Measurements from ENCODE around the gene WDR4.
"Not testable (repeated sequence)": the region's sequence is repeated elsewhere in the genome, so short reads cannot be mapped to it uniquely, and the experiment has no call there.

Gene WDR4

DNA sequence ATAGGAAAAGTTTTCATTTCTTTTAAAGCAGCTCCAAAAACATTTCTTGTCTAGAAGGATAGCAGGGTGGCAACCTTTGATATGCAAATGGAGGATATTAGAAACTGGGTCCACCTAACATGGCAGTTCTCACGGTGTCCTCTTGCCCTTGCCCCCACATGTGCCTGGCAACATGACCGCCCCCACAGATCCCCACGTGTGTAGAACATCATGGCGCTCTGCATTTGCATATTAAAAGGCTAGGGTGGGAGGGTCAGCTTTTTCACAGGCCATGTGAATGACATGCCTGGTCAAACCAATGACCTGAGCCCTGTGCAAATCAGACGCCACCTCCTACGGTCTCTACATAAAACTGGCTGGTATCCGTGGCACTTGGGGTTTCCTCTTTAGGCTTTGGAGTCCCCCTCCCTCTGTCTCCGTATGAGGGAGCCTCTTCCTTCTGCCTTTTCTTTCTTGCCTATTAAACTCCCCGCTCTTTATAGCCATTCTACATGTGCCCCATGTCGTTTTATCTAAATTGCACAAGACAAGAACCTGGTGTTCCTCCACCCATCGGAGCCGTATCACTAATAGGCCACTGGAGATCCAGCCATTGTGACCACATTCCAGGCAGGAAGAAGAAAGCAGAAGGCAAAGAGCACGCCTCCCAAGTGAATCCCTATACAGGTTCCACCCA, 71.3 kb downstream of the WDR4 start:
- Histone ChIP-seq H3K27me3 (ENCODE audit: control insufficient read depth, insufficient read depth, low read length) (no peaks in the 10 kb centered on the region), H3K27ac (ENCODE audit: low read depth, low read length) (peak overlapping the region; percentile 65; the same call in 1 of the 2 replicates), H3K9ac (ENCODE audit: low read length) (no peak overlapping the region), H3K4me1 (ENCODE audit: control insufficient read depth, insufficient read depth, low read length) (peaks cover 51% of the 10 kb centered on the region), H3K4me3 (ENCODE audit: low read depth, low read length) (no peak overlapping the region), H3K36me3 (ENCODE audit: control insufficient read depth, insufficient read depth, low read length) (peaks cover 8% of the 10 kb centered on the region; the same call in 1 of the 2 replicates), H3K9me3 (ENCODE audit: control insufficient read depth, insufficient read depth, low read depth, low read length) (peaks cover 3% of the 10 kb centered on the region; the same call in 1 of the 2 replicates)

- H3K9ac ChIP-seq (ENCODE audit: low read length), result peak overlapping the region; percentile 65
- not testable (repeated sequence) for H3K36me3 ChIP-seq (ENCODE audit: control insufficient read depth, insufficient read depth, low read length); H3K9me3 ChIP-seq (ENCODE audit: control insufficient read depth, insufficient read depth, low read depth, low read length); H3K27me3 ChIP-seq (ENCODE audit: control insufficient read depth, insufficient read depth, low read length)
- peaks cover 51% of the 10 kb centered on the region for H3K4me1 ChIP-seq (ENCODE audit: control insufficient read depth, insufficient read depth, low read length)
- H3K4me3 ChIP-seq (ENCODE audit: low read depth, low read length), result peak overlapping the region; percentile 21; the same call in 1 of the 2 replicates
- H3K27ac ChIP-seq (ENCODE audit: low read depth, low read length), result peak overlapping the region; percentile 65; the same call in 1 of the 2 replicates
Measured at GRCh38 chr21:42807293-42807895, 71.9 kb downstream of the WDR4 start.

- H3K4me3 ChIP-seq (ENCODE audit: low read depth, low read length), result peak overlapping the region; percentile 21; the same call in 1 of the 2 replicates
- peak overlapping the region; percentile 65 for H3K9ac ChIP-seq (ENCODE audit: low read length)
- H3K27me3 ChIP-seq (ENCODE audit: control insufficient read depth, insufficient read depth, low read length), result no peaks in the 10 kb centered on the region
- H3K36me3 ChIP-seq (ENCODE audit: control insufficient read depth, insufficient read depth, low read length), result peaks cover 12% of the 10 kb centered on the region; the same call in 1 of the 2 replicates
- H3K27ac ChIP-seq (ENCODE audit: low read depth, low read length), result peak overlapping the region; percentile 65
- peaks cover 56% of the 10 kb centered on the region for H3K4me1 ChIP-seq (ENCODE audit: control insufficient read depth, insufficient read depth, low read length)
- H3K9me3 ChIP-seq (ENCODE audit: control insufficient read depth, insufficient read depth, low read depth, low read length), result no peaks in the 10 kb centered on the region
Measured at GRCh38 chr21:42806509-42807140, 72.7 kb downstream of the WDR4 start.

GRCh38 chr21:42801616-42802015, 77.7 kb downstream of the WDR4 start:
- Histone ChIP-seq H3K4me1 (ENCODE audit: control insufficient read depth, insufficient read depth, low read length) (peaks cover 41% of the 10 kb centered on the region), H3K4me3 (ENCODE audit: low read depth, low read length) (peak overlapping the region; percentile 24; the same call in 1 of the 2 replicates), H3K9ac (ENCODE audit: low read length) (peak overlapping the region; percentile 37), H3K36me3 (ENCODE audit: control insufficient read depth, insufficient read depth, low read length) (peaks cover 33% of the 10 kb centered on the region)
- H3K27ac ChIP-seq (ENCODE audit: low read depth, low read length); H3K27me3 ChIP-seq (ENCODE audit: control insufficient read depth, insufficient read depth, low read length); H3K9me3 ChIP-seq (ENCODE audit: control insufficient read depth, insufficient read depth, low read depth, low read length): not testable (repeated sequence)

DNA sequence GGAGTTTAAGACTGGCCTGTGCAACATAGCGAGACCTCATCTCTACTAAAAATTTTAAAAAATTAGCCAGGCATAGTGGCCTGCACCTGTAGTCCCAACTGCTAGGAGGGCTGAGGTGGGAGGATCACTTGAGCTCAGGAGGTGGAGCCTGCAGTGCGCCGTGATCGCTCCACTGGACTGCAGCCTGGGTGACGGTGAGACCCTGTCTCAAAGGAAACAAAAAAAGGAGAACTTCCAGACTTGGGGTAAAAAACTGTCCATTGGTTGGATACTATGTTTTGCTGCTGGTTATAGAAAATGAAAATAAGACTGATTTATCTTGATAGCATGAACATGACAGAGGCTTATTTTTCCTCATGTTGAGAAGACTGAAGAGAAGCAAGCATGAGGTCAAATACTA, 79.4 kb downstream of the WDR4 start:
- H3K9ac ChIP-seq (ENCODE audit: low read length), result peak overlapping the region; percentile 64
- H3K4me1 ChIP-seq (ENCODE audit: control insufficient read depth, insufficient read depth, low read length), result peaks cover 46% of the 10 kb centered on the region
- no peaks in the 10 kb centered on the region for H3K27me3 ChIP-seq (ENCODE audit: control insufficient read depth, insufficient read depth, low read length)
- no peak overlapping the region; the same call in 1 of the 2 replicates for H3K27ac ChIP-seq (ENCODE audit: low read depth, low read length)
- H3K4me3 ChIP-seq (ENCODE audit: low read depth, low read length), result no peak overlapping the region; the same call in 1 of the 2 replicates
- H3K36me3 ChIP-seq (ENCODE audit: control insufficient read depth, insufficient read depth, low read length), result peaks cover 38% of the 10 kb centered on the region
- peaks cover 2% of the 10 kb centered on the region; the same call in 1 of the 2 replicates for H3K9me3 ChIP-seq (ENCODE audit: control insufficient read depth, insufficient read depth, low read depth, low read length)

GRCh38 chr21:42799516-42799915, 79.8 kb downstream of the WDR4 start:
- Histone ChIP-seq H3K4me1 (ENCODE audit: control insufficient read depth, insufficient read depth, low read length) (peaks cover 50% of the 10 kb centered on the region), H3K9me3 (ENCODE audit: control insufficient read depth, insufficient read depth, low read depth, low read length) (peaks cover 2% of the 10 kb centered on the region; the same call in 1 of the 2 replicates), H3K27ac (ENCODE audit: low read depth, low read length) (no peak overlapping the region), H3K27me3 (ENCODE audit: control insufficient read depth, insufficient read depth, low read length) (no peaks in the 10 kb centered on the region), H3K4me3 (ENCODE audit: low read depth, low read length) (no peak overlapping the region; the same call in 1 of the 2 replicates), H3K9ac (ENCODE audit: low read length) (no peak overlapping the region), H3K36me3 (ENCODE audit: control insufficient read depth, insufficient read depth, low read length) (peaks cover 38% of the 10 kb centered on the region)
